Measurements from ENCODE around the gene TALDO1.

DNA sequence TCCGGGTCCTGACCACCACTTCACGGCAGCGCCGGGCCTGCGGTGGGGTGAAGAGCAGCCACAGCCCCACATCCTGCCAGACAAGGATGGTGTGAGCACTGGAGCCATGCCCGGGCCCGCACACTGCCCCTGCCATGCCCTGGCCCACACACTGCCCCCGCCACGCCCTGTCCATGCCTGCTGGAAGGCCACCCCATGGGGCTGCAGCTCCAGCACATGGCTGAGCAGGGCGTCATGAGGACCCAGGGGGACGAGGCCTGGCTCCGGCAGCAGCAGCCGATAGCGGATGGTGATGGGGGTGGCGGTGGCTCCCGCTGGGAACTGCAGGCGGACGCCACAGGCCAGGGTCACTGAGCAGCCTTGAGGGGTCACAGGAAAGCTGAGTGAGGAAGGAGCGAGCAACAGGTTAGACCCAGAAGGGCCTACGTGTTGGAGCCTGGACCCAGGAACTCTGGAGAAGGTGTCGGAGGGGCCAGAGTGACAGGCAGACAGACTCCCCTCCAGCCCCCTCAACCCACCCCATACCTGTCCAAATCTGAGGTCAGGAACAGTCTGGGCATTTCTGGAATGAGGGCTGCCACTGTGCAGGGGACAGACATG lies 54.9 kb downstream of the TALDO1 start:
- TF ChIP-seq, protein P1, sequence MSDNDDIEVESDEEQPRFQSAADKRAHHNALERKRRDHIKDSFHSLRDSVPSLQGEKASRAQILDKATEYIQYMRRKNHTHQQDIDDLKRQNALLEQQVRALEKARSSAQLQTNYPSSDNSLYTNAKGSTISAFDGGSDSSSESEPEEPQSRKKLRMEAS (IDR thresholded peaks at IDR 0.05): no peak
- TF ChIP-seq, protein P2, sequence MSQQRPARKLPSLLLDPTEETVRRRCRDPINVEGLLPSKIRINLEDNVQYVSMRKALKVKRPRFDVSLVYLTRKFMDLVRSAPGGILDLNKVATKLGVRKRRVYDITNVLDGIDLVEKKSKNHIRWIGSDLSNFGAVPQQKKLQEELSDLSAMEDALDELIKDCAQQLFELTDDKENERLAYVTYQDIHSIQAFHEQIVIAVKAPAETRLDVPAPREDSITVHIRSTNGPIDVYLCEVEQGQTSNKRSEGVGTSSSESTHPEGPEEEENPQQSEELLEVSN (IDR thresholded peaks at IDR 0.05): no peak
- no peak for TF ChIP-seq BCL11A (IDR thresholded peaks at IDR 0.05; ENCODE audit: low read depth in 2 of 2, low read length in 2 of 2)
- TF ChIP-seq EP300 (IDR thresholded peaks at IDR 0.05; ENCODE audit: borderline replicate concordance in 1 of 2, low read depth in 2 of 2, low read length in 2 of 2): no peak
- TF ChIP-seq EZH2 (IDR thresholded peaks at IDR 0.05; ENCODE audit: low read depth, low read length, severe bottlenecking): no peak
- TF ChIP-seq EGR1 (IDR thresholded peaks at IDR 0.05; ENCODE audit: borderline replicate concordance, low read depth, low read length): no peak
- TF ChIP-seq, protein P3, sequence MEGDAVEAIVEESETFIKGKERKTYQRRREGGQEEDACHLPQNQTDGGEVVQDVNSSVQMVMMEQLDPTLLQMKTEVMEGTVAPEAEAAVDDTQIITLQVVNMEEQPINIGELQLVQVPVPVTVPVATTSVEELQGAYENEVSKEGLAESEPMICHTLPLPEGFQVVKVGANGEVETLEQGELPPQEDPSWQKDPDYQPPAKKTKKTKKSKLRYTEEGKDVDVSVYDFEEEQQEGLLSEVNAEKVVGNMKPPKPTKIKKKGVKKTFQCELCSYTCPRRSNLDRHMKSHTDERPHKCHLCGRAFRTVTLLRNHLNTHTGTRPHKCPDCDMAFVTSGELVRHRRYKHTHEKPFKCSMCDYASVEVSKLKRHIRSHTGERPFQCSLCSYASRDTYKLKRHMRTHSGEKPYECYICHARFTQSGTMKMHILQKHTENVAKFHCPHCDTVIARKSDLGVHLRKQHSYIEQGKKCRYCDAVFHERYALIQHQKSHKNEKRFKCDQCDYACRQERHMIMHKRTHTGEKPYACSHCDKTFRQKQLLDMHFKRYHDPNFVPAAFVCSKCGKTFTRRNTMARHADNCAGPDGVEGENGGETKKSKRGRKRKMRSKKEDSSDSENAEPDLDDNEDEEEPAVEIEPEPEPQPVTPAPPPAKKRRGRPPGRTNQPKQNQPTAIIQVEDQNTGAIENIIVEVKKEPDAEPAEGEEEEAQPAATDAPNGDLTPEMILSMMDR (IDR thresholded peaks at IDR 0.05; ENCODE audit: control extremely low read depth in 1 of 3, insufficient read depth in 1 of 3, low read depth in 1 of 3, low read length in 3 of 3): no peak

All from H1 (cell line).